ENCODE measurements around the gene SMG9.

The SMG9 gene

DNA sequence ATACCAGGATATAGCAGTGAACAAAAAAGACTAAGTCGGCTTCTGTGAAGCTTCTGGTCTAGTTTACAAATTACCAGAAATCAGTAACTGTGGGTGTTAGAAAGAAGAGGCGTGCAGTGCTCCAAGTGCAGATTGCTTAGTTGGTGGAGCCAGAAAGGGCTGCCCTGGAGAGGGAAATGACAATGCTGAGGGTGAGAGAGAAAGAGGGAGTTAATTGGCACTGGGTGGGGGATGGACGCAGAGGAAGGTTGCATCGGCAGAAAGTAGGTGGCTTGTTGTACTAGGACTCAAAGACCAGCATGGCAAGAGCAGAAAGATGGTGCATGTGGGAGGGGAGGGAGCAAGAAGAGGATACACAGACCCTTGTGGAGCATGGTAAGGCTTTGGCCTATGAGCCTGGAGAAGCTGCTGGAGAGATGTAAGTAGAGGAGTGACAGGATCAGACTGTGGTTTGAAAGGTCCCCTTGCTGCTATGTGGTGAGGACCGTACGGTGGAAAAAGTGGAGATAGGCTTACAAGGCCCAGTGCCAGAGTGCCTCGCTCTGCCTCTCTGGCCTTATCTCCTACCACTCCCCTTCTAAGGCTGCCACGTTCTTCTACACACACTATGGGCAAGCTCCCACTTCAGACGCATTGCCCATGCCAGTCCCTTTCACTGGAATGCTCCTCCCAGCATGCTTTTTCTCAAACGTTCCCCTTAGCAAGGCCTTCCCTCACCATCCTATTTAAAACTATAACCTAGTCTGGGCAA lies 13.5 kb downstream of the SMG9 start:
- no peaks in the 10 kb centered on the region for H4K20me1 ChIP-seq (ENCODE audit: insufficient read depth)
- TF ChIP-seq, protein P1, sequence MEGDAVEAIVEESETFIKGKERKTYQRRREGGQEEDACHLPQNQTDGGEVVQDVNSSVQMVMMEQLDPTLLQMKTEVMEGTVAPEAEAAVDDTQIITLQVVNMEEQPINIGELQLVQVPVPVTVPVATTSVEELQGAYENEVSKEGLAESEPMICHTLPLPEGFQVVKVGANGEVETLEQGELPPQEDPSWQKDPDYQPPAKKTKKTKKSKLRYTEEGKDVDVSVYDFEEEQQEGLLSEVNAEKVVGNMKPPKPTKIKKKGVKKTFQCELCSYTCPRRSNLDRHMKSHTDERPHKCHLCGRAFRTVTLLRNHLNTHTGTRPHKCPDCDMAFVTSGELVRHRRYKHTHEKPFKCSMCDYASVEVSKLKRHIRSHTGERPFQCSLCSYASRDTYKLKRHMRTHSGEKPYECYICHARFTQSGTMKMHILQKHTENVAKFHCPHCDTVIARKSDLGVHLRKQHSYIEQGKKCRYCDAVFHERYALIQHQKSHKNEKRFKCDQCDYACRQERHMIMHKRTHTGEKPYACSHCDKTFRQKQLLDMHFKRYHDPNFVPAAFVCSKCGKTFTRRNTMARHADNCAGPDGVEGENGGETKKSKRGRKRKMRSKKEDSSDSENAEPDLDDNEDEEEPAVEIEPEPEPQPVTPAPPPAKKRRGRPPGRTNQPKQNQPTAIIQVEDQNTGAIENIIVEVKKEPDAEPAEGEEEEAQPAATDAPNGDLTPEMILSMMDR (conservative IDR thresholded peaks at IDR 0.05; ENCODE audit: low read depth, low read length), result no peak
- H3K4me3 ChIP-seq (IDR thresholded peaks at IDR 0.05; ENCODE audit: insufficient read depth, low read depth, low read length), result no peak overlapping the region
- H3K27ac ChIP-seq, result no peak overlapping the region
- H3K27me3 ChIP-seq (ENCODE audit: insufficient read depth, low read depth), result no peaks in the 10 kb centered on the region
- no peak overlapping the region for H3K4me2 ChIP-seq
- H3K36me3 ChIP-seq (ENCODE audit: insufficient read depth), result no peaks in the 10 kb centered on the region
- H3K9ac ChIP-seq, result no peak overlapping the region
- H3K4me1 ChIP-seq (ENCODE audit: low read depth, poor library complexity, severe bottlenecking), result no peaks in the 10 kb centered on the region
- no peak overlapping the region for H2AFZ ChIP-seq (ENCODE audit: low read depth)
- no peaks in the 10 kb centered on the region for H3K79me2 ChIP-seq (ENCODE audit: insufficient read depth, low read depth)

DNA sequence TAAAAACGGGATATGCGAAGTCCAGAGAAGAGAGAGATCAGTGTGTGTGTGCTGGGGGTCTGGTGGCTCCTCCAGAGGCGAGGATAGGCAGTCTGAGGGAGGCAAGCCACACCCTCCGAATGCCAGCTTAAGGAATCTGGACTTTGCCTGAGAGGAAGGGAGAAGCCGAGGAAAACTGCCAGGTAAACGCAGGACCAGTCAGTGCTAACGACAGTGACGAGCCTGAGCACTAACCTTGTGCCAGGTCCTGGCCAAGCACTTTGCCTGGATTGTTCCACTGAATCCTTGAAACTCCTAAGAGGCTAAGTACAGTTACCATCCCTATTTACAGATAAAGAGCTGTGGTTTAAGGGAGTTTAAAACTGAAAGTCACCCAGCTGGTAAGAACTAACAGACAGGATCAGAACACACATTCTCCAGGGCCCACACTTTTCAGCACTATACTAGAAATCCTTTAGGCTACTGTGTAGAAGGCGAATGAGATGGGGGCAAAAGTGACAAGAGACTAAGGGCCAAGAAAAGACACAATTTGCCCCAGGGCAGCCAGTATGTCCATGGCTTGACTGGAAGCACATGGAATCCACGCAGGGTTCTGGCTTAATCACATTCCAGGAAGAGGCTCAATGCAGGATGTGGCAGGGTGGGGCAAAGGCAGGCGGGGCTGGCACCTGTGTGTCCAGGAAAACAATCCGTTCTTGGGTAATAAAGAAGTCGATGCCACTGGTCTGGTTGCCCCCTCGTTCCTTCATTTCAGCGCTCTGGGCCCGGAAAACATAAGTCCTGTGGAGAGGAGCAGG lies 15.1 kb downstream of the SMG9 start:
- no peaks in the 10 kb centered on the region for H4K20me1 ChIP-seq (ENCODE audit: insufficient read depth)
- no peak overlapping the region for H3K27ac ChIP-seq
- no peak overlapping the region for H3K4me2 ChIP-seq
- no peaks in the 10 kb centered on the region for H3K4me1 ChIP-seq (ENCODE audit: low read depth, poor library complexity, severe bottlenecking)
- H3K4me3 ChIP-seq (IDR thresholded peaks at IDR 0.05; ENCODE audit: insufficient read depth, low read depth, low read length), result no peak overlapping the region
- TF ChIP-seq, protein P1 (conservative IDR thresholded peaks at IDR 0.05; ENCODE audit: low read depth, low read length), result no peak
- H3K36me3 ChIP-seq (ENCODE audit: insufficient read depth), result no peaks in the 10 kb centered on the region
- H3K9ac ChIP-seq, result no peak overlapping the region
- H3K27me3 ChIP-seq (ENCODE audit: insufficient read depth, low read depth), result no peaks in the 10 kb centered on the region
- no peak overlapping the region for H2AFZ ChIP-seq (ENCODE audit: low read depth)
- no peaks in the 10 kb centered on the region for H3K79me2 ChIP-seq (ENCODE audit: insufficient read depth, low read depth)

DNA sequence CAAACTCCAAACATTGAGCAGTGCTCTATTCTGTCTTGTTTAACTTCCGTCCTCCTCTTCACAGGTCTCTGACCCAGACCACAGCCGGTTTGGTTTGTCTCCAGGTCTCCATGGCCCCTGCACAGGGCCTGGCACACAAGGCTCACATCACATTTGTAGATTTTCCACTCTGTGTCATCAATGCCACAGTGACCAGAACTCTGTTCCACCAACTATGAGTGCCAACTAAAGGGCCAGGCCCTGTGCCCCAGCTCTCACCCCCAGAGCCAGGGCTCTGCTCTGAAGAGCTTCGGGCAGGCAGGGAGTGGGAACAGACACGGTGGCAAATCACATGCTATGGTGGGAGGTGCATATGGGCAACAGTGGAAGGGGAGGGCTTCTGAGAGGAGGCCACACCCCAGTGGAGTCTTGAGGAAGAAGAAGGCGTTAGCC lies 16.0 kb downstream of the SMG9 start:
- Histone ChIP-seq H2AFZ (ENCODE audit: low read depth) (no peak overlapping the region), H3K4me3 (IDR thresholded peaks at IDR 0.05; ENCODE audit: insufficient read depth, low read depth, low read length) (no peak overlapping the region), H3K4me1 (ENCODE audit: low read depth, poor library complexity, severe bottlenecking) (no peaks in the 10 kb centered on the region), H3K36me3 (ENCODE audit: insufficient read depth) (no peaks in the 10 kb centered on the region), H3K27me3 (ENCODE audit: insufficient read depth, low read depth) (no peaks in the 10 kb centered on the region), H3K9ac (no peak overlapping the region), H3K79me2 (ENCODE audit: insufficient read depth, low read depth) (no peaks in the 10 kb centered on the region), H3K27ac (no peak overlapping the region), H4K20me1 (ENCODE audit: insufficient read depth) (no peaks in the 10 kb centered on the region), H3K4me2 (no peak overlapping the region)
- TF ChIP-seq, protein P1 (conservative IDR thresholded peaks at IDR 0.05; ENCODE audit: low read depth, low read length), result no peak

DNA sequence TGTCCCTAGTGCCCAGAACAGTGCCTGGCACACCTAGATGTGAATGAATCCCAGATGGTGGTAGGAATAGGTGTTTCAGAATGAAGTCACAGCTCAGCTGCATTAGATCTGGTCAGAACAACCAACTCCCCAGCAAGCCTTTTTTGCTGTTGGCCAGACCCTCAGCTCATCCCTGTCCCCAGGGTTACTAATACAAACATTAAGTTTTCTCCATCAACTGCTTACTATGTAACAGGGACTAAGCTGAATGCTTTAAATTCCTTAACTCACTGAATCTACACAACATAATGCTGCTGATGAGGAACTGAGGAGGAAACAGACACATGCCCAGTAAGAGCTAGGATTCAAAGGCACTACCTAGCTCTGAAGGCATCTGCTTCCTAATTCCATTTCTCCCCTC lies 18.8 kb downstream of the SMG9 start:
- H3K79me2 ChIP-seq (ENCODE audit: insufficient read depth, low read depth), result no peaks in the 10 kb centered on the region
- no peak overlapping the region for H3K27ac ChIP-seq
- TF ChIP-seq, protein P1 (conservative IDR thresholded peaks at IDR 0.05; ENCODE audit: low read depth, low read length), result no peak
- H3K4me3 ChIP-seq (IDR thresholded peaks at IDR 0.05; ENCODE audit: insufficient read depth, low read depth, low read length), result no peak overlapping the region
- H3K36me3 ChIP-seq (ENCODE audit: insufficient read depth), result no peaks in the 10 kb centered on the region
- no peak overlapping the region for H2AFZ ChIP-seq (ENCODE audit: low read depth)
- H3K27me3 ChIP-seq (ENCODE audit: insufficient read depth, low read depth), result no peaks in the 10 kb centered on the region
- H3K4me2 ChIP-seq, result no peak overlapping the region
- no peak overlapping the region for H3K9ac ChIP-seq
- H3K4me1 ChIP-seq (ENCODE audit: low read depth, poor library complexity, severe bottlenecking), result no peaks in the 10 kb centered on the region
- no peaks in the 10 kb centered on the region for H4K20me1 ChIP-seq (ENCODE audit: insufficient read depth)
